Skin of body (tissue), 2 donors: ENCODE measurements around the gene TRDN. TPM values are rescaled to one million over a fixed set of nuclear protein-coding genes. Genes with fewer than 3 reads are reported as not detected.

Experiments
- DNase-seq: peaks from one replicate; lab custom pipeline; 2025; lab: John Stamatoyannopoulos, UW
- total RNA-seq: library from RNA; depleted of rRNA; stranded (reverse); fragments of >200 nt; gene quantifications from one replicate; pipeline ENCODE4 v1.2.3, GENCODE V29; 2014

Gene TRDN, protein sequence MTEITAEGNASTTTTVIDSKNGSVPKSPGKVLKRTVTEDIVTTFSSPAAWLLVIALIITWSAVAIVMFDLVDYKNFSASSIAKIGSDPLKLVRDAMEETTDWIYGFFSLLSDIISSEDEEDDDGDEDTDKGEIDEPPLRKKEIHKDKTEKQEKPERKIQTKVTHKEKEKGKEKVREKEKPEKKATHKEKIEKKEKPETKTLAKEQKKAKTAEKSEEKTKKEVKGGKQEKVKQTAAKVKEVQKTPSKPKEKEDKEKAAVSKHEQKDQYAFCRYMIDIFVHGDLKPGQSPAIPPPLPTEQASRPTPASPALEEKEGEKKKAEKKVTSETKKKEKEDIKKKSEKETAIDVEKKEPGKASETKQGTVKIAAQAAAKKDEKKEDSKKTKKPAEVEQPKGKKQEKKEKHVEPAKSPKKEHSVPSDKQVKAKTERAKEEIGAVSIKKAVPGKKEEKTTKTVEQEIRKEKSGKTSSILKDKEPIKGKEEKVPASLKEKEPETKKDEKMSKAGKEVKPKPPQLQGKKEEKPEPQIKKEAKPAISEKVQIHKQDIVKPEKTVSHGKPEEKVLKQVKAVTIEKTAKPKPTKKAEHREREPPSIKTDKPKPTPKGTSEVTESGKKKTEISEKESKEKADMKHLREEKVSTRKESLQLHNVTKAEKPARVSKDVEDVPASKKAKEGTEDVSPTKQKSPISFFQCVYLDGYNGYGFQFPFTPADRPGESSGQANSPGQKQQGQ
- total RNA-seq: 25.3 TPM

DNA sequence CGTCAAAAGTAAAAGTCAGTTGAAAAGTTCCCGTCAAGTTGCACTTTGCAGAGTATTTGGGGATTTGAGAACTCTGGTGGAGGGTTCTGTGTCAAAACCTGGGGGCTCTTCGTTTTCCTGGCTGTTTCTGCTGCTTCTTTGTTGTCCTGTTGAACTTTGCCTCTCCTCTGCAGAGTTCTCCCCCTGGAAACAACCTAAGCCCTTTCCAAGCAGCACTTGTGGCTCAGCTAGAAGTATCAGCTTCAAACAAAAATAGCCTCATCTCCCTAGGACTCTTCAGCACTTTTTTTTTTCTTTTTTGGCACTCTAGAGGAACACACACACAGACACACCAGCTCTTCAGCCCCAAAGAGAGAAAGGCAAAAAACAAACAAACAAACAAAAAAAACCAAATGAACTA lies at the start of gene TRDN:
Gene TRDN (minus strand): TSS at position 169 of the 400 bp plus-strand sequence. CDS start 175 bp downstream, outside the sequence.
- DNase-seq: no peak

DNA sequence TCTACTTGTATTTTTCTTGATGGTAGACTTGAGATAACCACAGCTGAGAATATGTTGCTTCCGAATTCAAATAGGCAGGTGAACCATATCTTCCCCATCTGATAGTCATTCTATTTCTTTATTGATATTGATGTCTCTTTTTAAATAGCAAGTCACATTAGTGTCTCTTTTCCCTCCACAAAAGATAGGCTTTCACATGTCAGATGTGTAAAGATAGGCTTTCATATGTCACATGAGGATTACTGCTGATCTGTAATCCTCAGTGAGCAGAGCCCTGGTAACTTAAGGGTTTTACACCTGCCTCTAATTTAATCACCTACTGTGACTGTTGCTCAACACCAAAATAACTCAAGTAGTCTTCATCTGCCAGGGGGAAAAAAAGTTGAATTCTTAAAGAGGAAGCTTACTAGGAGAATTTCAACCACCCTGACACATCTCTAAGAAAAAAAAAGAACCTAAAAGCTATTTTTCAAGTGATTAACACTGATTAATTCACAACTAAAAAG lies 45.3 kb upstream of the TRDN start:
- no peak for DNase-seq

DNA sequence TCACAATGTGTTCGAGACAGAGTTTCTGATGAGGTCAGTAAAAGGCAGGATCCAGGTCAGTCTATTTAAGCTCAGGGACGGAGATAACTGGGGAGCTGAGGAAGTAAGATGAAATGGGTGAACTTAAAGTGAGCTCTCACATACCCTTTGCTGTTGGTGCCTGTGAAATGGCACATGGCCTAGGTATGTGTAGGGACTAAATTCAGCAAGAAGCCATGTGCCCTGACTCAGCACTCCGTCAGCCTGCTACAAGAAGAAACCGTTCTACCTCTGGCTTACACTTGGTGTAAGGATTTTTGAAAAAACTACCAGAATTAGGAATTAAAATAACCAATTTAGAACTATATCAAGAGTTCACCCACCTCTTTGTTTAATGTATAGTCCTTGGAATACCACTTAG lies 41.1 kb upstream of the TRDN start:
- no peak for DNase-seq

DNA sequence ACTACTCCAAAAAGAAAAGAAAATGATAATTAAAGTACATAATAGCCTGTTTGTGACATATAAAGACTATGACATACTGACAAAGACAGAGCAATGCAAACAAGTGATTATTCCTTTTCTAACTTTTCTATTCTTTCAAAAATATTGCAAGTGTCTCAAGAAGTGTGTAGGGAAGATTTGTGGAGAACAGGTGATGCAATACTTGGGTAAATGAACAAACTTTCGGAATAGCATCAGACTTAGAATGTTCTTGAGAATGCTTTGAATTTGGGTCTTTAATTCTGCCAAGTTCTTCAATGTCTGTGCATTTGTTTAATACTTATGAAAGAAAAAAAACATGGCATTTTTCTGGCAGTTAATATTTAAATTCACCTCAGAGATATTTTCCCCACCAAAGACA lies 40.0 kb upstream of the TRDN start:
- DNase-seq: no peak

DNA sequence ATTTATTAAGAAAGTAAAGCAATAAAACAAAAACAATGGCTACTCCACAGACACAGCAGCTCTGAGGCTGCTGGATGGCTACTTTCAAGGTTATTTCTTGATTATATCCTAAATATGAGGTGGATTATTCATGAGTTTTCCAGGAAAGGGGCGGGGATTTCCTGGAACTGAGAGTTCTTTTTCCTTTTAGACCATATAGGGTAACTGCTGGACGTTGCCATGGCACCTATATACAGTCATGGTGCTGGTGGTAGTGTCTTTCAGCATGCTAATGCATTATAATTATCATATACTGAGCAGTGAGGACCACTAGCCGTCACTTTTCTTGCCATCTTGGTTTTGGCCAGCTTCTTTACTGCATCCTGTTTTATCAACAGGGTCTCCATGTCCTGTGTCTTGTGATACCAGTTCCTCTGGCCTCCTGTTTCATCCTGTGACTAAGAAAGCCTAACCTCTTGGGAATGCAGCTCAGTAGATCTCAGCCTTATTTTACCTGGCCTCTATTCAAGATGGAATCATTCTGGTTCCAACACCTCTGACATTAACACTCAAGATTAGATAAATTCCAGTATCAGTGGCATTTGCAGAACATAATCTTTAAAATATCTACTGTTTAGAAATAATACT lies 32.3 kb upstream of the TRDN start:
- DNase-seq: no peak

DNA sequence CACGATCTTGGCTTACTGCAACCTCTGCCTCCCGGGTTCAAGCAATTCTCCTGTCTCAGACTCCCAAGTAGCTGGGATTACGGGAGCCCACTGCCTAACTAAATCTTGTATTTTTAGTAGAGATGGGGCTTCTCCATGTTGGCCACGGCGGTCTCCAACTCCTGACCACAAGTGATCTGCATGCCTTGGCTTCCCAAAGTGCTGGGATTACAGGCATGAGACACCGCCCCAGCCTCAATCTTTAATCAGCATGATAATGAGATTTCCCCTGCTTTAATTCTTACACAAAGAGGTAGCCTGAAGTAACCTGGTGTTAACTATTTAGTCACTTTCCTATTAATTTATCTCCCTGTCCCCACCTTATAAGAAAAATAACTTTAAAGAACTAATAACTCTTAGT lies 31.3 kb upstream of the TRDN start:
- DNase-seq: no peak

DNA sequence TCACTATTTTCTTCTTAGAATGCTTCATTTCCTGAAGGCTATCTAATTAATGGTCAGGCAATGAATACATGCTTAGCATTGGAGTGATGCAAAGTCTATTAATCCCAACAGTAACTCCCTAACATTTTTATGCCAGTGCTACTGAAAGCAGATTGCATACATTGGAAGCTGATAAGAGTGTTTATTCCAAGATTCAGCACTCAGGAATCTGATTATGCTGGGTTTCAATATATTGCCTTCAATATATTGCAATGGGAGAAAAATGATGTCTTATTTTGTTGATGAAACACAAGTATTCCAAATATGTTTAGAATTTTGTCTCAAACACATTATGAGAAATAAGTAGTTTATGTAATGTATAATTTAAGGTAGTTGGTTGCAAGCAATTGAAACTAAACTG lies 26.7 kb upstream of the TRDN start:
- DNase-seq: no peak

DNA sequence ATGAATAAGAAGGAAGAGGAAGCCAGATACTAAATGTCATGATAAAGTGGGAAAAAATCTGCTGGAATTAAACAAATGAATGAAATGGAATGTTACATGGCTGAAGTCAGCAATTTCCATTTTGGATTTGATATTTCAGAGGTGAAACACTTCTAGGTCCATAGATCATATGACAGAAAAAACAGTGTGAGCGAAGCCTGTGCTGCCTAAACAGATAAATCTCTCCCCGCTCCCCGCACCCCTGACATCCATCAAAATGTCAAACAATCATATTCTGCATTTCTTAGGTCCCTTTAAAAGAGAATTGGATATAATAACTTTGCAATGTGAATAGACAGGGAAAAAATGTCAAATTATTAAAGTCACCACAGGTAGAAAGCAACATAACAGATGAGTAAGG lies 26.0 kb upstream of the TRDN start:
- no peak for DNase-seq

DNA sequence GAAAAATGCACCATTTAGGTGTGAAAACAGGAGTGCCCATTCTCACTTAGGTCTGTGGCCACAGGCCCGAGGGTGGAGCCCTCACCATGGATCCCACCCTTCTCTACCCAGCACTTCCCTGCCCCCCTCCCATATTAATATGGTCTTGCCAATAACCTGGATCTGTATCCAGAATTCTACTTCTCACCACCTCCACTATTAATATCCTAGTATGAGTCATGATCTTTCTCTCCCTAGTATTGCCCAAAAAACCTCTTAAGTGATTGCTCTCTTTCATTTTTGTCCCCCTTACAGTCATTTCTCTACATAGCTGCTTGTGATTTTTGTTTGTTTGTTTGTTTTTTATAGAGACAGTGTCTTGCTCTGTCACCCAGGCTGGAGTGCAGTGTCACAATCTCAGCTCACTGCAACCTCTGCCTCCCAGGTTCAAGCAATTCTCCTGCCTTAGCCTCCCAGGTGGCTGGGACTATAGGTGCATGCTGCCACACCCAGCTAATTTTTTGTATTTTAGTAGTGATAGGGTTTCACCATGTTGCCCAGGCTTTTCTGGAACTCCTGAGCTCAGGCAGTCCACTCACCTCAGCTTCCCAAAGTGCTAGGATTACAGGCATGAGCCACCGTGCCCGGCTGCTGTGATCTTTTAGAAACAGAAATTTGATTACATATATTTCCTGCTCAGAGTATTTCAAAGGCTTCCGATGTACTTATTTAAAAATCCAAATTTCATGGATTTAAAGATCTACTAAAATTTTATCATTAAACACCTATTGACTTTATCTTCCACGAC lies 24.5 kb upstream of the TRDN start:
- DNase-seq: no peak

DNA sequence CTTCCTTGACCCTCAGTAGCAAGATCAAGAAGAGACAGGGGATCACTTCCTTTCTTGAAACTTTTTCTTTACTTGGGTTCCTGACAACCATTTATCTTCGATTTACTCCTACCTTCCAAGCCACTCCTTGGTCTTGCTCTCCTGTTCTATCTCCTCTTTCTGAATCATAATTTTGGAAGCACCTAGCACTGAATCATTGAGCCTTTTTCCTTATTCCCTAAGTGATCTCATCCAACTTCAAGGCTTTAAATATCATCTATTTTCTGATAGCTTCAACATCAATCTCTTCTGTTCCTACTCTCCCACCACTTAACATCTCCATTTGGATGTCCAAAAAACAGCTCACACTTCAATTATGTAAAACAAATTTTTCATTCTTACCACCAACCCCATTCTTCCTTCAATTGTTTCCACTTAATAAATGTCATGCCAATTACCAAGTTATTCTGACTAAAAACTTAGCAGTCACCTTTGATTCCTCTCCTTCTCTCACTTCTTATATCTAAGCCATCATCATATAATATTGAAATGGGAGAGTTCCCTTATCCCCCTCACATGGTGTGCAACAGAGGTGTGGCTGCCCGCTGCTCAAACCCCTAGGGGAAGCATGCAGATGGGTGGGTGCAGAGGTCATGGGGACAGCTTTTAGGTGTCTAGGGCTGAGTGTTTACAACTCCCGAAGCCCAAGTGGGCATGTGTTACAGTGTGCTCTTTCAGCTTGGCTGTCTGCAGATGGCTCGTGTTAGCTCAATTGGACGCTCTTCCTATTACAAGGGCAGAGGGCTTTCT lies 23.4 kb upstream of the TRDN start:
- DNase-seq: no peak

DNA sequence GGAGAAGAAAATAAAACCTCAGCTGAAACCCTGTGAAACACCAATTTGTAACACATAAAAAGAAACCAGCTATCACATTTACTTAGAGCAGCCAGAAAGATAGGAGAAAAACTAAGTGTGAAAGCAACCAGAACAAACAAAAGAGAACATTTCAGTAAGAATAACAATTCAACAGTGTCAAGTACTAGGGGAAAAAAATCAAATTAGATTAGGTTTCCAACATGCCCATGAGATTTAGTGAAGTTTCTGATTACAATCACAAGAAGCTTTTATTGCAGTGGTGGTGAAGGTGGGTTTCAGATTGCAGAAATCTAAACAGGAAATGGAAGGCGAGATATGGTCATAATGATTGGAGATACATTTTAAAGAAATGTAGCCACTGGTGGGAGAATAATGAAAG lies 22.1 kb upstream of the TRDN start:
- no peak for DNase-seq

DNA sequence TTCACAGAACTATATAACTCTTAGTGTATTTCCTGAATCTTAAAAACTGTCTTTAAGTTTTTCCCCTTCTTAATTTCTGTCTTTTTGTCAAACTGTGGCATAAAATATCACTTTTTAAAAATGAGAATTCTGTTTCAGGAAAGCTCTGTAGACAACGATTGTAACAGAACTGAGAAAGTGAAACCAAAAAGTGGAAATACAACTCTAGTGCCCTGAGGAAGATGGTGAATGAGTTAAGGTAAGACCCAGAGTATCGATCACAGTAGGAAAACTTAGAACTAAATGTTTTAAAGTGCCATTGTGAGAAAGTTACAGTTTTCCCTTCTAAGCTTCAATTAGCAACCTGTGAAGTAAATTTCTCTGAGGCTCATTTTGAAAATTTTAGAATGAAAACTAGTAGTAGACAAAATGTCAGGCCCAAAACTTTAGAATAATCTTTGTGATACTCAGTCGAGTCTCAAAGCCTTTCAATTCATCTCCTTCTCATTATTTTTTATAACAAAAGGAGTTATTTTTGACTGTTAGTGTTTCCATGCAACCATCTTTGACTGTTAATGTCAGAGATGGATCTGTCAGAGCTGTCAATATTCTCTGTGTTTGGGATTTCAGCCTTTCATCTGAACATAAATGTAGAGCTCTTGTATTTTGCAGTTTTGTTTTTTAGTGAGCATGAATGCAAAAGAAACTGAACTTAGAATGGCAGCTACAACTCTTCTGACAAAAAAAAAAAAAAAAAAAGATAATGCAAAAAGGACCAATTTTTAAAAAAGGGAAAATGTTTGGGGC lies 19.0 kb upstream of the TRDN start:
- no peak for DNase-seq

DNA sequence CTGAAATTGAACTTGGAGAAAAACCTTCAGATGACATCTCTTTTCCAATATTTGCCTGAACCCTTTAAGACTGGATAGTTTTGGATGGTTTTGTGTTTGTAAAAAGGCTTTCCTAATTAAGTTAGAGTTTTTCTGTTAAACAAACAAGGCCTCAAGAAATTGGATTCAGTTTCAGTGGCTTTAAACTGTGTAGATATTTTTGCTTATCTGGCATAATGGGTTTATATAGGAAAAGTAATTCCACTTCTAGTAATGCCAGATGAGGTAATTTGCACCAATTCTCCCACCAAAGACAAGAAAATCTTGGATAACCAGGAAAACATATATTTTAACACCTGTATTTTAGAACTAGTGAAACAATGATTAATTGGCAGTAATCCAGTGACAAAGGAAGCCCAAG lies 12.0 kb upstream of the TRDN start:
- no peak for DNase-seq

DNA sequence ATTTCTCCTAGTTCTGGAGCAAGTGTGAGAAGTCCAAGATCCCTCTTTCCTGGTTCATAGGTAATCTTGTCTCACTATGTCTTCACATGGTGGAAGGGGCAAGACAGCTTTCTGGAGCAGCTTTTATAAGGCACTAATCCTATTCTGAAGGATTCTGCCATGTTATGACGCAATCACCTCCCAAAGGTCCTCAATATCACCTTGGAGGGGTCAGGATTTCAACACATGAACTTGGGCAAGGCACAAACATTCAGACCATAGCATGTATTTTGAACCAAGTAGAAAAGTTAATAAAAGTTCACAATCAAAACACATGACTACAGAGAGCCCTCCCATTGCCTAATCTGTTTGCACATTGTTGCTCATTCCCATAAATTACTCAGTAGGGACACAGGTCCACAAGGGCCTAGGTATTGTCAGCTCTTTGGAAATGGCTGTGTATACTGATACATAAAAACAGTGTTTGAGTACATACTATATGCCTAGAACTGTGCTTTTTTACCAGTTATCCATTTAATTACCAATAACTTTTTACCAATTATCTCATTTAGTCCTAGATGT lies 11.3 kb upstream of the TRDN start:
- DNase-seq: no peak

DNA sequence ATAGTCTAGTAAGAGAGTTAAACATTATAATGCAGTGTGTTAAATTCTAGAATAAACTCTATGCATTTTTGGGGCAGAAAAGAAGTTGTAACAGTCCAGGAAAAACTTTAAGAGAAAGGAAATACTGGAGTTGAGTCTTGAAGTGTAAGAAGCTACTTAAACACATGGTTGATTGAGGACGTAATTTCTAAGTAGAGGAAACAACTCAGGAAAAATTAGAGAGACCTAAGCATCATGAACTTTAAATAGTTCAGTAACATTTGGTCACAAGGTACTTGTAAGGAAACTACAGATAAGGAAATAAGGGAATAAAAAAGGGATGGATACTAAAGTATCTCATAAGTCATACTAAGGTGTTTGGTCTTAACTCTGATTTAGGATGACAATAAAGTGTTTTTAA lies 4.7 kb upstream of the TRDN start:
- no peak for DNase-seq

DNA sequence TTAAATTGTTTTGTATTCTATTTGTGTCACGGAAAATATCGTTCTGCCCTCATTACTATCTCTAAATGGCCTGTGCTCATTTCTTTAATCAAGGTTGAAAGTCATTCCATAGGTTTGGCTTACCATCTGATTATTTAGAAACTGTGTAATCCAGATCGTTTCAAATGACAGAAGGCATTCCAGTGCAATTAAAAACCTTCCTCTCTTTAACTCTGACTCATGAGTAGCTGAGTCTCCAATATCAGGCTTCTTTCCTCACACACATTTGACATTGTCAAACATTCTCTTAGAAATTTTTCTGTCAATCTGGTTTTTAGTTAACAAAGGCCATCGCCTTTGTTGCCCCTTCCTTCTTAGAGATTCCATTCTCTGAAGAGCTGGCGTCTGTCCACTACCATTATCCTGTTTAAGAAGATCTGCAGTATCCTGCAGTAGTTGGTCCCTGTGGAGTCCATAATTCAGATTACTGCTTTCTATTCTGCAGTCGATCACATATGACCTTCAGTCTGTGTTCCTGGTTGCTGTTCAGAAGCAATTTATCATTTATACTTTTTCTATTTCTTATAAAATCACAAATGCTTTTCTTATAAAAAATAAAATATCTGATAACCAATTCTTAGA lies 3.9 kb upstream of the TRDN start:
- no peak for DNase-seq

DNA sequence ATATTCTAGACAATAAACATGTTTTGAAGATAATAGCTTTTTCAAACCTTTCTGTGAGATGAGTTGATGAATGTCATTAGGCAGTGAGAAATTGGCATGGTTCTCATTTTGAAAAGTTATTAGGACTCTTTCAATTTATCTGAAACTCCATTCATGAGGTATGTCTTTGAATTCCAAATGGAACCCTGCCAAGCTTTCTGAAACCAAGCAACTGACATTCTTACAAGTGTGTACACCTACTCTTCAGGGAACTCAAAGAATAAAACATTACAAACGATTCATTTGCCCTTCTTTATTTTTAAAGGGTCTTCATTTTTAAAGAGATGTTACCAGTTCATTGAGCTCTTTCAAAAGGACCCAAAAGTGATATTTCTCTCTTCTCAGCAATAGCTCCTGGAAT lies 2.1 kb upstream of the TRDN start:
- DNase-seq: no peak

DNA sequence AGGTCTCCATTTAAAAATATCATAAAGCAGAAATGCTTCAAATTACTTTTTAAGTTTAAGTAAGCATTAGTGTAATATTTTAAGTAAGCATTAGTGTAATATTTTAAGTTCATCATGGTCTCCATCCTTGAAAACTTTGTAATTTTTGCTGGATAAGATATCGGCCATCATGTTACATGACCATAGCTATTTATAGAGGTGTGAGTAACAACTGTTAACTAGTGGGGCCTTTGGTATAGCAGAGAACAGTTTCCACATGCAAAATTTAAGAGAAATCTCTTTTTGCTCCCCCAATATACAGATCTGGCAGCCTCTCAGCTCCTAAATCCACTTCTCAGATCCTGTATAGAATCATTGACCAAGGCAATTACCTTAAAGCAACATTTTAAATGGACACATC lies 468 bp downstream of the TRDN start:
- DNase-seq: no peak

DNA sequence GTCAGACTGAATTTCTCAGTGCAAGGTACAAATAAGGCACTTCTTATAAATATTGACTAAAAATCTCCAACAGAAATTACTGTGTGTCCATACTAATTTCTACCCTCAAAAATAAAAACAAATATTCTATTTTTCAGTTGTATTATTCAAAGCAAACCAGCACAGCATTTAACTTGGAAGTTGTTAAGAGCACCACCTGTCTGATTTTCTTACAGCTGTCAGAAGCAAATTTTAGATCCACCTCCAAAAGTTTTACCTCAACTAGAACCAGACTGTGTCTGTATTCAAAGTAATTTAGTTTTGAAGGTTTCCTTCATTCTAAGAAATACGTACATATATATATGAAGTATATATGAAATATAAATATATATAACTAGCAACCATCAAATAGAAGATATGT lies 1.2 kb downstream of the TRDN start:
- no peak for DNase-seq
